Activated naive CD4-positive, alpha-beta T cell treated with anti-CD3 and anti-CD28 coated beads, Interleukin-2, amount 50 U/mL, for 24 hours (primary cell): ENCODE measurements around the gene DSCAM.

Experiments used
- H3K27ac Mint-ChIP-seq: one replicate; pipeline ENCODE4 v1.8.0; 2021; ENCODE audit warnings: mild to moderate bottlenecking, mixed read lengths
- H3K27me3 Mint-ChIP-seq: one replicate; pipeline ENCODE4 v1.8.0; 2021; ENCODE audit warnings: mixed read lengths
- H3K36me3 Mint-ChIP-seq: one replicate; pipeline ENCODE4 v1.8.0; 2021; ENCODE audit warnings: mixed read lengths
- H3K4me1 Mint-ChIP-seq: one replicate; pipeline ENCODE4 v1.8.0; 2021; ENCODE audit warnings: mixed read lengths
- H3K4me3 Mint-ChIP-seq: one replicate; pipeline ENCODE4 v1.8.0; 2021; ENCODE audit warnings: mild to moderate bottlenecking, mixed read lengths
- H3K9me3 Mint-ChIP-seq: one replicate; pipeline ENCODE4 v1.8.0; 2021; ENCODE audit warnings: mixed read lengths

The DSCAM gene

DNA sequence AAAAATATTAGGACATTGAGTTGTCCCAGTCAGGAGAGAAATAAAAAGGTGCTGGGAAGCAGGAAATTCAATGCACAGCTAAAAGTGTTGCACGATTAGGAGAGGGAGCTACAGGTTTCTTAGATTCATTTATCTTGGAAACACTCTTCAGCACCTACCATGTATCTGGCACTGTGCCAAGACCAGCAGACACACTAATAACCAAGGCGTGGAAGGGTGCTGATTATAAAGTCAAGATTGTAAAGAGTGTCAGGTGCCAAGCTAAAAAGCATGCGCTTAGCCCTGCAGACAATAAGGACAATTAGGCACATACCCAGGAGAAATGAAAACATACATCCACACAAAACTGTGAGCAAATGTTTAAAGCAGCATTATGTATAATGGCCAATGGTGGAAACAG lies 129.9 kb downstream of the DSCAM start:
- H3K4me3 Mint-ChIP-seq = no peak overlapping the region
- H3K9me3 Mint-ChIP-seq = peaks cover 27% of the 10 kb centered on the region
- H3K4me1 Mint-ChIP-seq = no peaks in the 10 kb centered on the region
- H3K27ac Mint-ChIP-seq = no peak overlapping the region
- H3K27me3 Mint-ChIP-seq = no peaks in the 10 kb centered on the region
- H3K36me3 Mint-ChIP-seq = no peaks in the 10 kb centered on the region

DNA sequence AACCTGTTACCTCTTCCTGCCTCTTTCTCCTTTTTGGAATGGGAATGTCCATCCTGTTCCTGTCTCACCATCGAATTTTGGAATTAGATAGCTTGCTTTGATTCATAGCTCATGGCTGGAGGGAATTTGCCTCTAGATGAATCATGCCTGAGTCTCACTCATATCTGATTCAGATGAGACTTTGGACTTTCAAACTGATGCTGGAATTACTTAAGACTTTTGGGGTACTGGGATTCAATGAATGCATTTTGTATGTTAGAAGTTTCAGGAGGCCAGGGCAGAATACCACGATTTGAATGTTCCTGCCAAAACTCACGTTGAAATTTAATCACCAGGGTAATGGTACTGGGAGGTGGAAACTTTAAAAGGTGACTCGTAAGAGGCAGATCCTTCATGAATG lies 132.4 kb downstream of the DSCAM start:
- H3K27me3 Mint-ChIP-seq = no peaks in the 10 kb centered on the region
- H3K4me3 Mint-ChIP-seq = no peak overlapping the region
- no peaks in the 10 kb centered on the region for H3K4me1 Mint-ChIP-seq
- no peaks in the 10 kb centered on the region for H3K36me3 Mint-ChIP-seq
- H3K9me3 Mint-ChIP-seq = peaks cover 9% of the 10 kb centered on the region
- H3K27ac Mint-ChIP-seq = no peak overlapping the region

DNA sequence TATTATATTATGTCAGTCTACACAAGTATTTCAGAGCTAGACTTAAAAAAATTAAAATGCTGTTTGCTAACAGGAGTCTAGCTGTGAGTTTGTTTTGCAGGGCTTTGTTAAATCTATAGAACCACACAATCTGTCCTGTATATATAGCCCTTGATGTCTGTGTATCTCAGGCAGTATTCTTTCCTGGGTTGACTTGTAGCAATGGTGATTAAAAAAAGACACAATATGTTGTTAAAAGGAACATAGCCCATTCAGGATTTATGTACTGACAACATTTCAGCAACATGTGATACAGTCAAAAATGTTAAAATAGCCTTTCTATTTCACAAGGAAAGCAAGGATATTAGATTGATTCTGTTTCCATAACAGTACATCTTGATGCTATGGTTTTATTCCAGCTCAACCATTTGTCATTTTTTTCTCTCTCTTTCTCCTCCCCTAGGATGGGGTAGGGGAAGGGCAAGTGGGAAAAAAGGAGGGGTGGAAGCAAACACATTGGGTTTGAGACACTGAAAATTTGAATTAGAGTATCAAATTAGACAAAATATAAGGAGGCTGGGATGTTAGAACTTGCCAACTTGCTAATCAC lies 139.2 kb downstream of the DSCAM start:
- Mint-ChIP-seq H3K4me1 (no peaks in the 10 kb centered on the region), H3K27me3 (peaks cover 2% of the 10 kb centered on the region), H3K4me3 (no peak overlapping the region), H3K36me3 (no peaks in the 10 kb centered on the region), H3K9me3 (no peaks in the 10 kb centered on the region), H3K27ac (no peak overlapping the region)

DNA sequence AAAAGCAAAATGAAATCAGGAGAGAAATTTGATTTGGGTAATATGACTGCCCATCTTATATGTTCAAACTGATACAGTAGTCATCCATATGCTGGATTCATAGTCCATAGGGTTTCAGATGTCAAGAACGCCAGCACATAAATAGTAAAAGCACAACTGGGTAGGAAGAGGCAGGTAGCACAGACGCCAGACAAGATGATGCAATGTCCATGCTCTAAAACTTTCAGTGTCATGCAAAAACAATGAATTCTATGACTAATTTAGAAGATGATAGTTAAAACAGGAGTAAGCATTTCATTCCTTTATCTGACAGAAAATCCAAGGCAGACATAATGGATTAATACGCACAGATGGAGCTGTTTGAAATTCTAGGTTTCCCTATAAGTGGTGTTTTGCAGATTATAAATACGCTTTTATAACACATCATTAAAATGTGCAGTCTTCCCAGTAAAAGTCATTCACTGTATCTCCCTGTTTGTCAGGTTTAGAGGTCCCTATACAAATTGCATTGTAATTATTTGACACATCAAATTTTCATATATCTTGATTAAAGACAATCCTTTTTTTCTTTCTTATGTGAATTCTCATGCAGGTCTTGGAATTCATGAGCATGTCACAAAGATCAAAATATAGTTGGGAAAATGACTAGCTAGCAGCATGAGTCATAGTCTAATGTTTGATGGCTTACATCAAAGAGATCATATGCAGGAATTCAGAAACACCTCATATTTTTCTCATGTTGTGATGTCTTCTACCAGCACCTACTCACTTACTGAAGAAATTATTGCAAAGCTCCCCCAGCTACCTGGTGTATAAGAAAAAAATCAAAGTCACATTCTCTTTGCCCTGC lies 139.9 kb downstream of the DSCAM start:
- Mint-ChIP-seq H3K27me3 (peaks cover 2% of the 10 kb centered on the region), H3K4me3 (no peak overlapping the region), H3K9me3 (no peaks in the 10 kb centered on the region), H3K36me3 (no peaks in the 10 kb centered on the region), H3K27ac (no peak overlapping the region), H3K4me1 (no peaks in the 10 kb centered on the region)

DNA sequence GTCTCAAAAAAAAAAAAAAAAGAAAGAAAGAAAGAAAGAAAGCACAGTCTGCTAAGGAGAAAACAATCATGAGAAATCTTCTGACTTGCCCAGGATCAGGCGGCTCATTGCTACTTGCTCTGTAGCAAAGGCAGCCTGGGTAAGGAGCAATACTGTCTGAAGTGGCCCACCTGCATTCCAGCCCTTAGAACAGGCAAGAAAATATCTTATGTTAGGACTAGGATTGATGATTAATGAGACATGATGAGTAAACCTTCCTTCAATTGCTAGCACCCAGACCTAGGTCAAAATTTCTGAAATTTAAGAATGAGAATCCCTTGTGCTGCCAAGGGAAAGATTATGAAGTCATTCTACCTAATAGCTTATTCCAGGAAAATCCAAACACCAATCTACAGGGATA lies 140.8 kb downstream of the DSCAM start:
- H3K9me3 Mint-ChIP-seq = no peaks in the 10 kb centered on the region

DNA sequence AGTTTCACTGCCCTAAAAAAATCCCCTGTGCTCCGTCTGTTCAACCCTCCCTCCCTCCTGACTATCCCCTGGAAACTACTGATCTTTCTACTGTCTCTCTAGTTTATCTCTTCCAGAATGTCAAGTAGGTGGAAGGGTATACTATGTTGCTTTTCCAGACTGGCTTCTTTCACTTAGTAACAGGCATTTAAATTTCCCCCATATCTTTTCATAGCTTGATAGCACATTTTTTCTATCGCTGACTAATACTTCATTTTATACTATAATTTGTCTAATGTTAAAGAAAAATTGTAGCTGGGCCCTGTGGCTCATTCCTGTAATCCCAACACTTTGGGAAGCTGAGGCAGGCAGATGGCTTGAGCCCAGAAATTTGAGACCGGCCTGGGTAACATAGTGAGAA lies 142.8 kb downstream of the DSCAM start:
- Mint-ChIP-seq H3K4me1 (no peaks in the 10 kb centered on the region), H3K36me3 (no peaks in the 10 kb centered on the region), H3K9me3 (no peaks in the 10 kb centered on the region)

More for the DNA sequence above, 140.8 kb downstream of the DSCAM start:
- Mint-ChIP-seq H3K4me1 (no peaks in the 10 kb centered on the region), H3K27ac (no peak overlapping the region), H3K36me3 (no peaks in the 10 kb centered on the region), H3K4me3 (no peak overlapping the region), H3K27me3 (peaks cover 2% of the 10 kb centered on the region)

DNA sequence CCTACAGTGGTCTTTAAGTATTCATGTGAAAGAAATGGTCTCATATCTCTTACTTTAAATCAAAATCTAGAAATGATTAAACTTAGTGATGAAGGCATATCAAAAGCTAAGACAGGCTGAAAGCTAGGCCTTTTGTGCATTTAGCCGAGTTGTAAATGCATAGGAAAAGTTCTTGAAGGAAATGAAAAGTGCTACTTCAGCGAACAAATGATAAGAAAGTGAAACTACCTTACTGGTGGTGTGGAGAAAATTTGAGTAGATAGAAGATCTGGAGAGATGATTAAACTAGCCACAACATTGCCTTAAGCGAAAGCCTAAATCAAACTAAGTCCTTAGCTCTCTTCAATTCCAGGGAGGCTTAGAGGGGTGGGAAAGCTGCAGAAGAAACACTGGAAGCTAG lies 147.6 kb downstream of the DSCAM start:
- no peaks in the 10 kb centered on the region for H3K9me3 Mint-ChIP-seq

More for the DNA sequence above, 142.8 kb downstream of the DSCAM start:
- Mint-ChIP-seq H3K27me3 (peaks cover 2% of the 10 kb centered on the region), H3K27ac (no peak overlapping the region), H3K4me3 (no peak overlapping the region)

DNA sequence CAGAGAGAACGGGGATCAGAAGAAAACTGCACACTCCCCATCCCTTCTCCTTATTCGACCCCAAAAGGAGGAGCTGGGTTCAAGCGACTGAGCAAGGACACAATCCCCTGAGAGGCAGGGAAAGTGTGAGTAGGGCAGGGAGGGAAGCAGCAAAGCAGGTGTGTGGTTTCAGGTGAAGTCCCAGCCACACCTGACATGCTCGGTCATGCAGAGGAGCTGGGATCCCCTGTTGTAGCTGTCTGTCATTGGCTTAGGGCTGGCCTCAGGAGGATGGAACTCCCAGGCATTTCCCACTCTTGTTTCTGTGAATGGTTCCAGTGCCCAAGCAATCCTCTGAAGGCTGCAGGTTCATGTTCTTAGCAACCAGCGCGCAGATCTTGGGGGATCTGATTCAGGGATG lies 150.7 kb downstream of the DSCAM start:
- H3K4me3 Mint-ChIP-seq = no peak overlapping the region
- H3K27ac Mint-ChIP-seq = no peak overlapping the region
- H3K36me3 Mint-ChIP-seq = no peaks in the 10 kb centered on the region
- no peaks in the 10 kb centered on the region for H3K4me1 Mint-ChIP-seq
- H3K9me3 Mint-ChIP-seq = no peaks in the 10 kb centered on the region
- H3K27me3 Mint-ChIP-seq = peaks cover 4% of the 10 kb centered on the region

More for the DNA sequence above, 147.6 kb downstream of the DSCAM start:
- Mint-ChIP-seq H3K4me1 (no peaks in the 10 kb centered on the region), H3K27ac (no peak overlapping the region), H3K36me3 (no peaks in the 10 kb centered on the region), H3K27me3 (peaks cover 6% of the 10 kb centered on the region), H3K4me3 (no peak overlapping the region)

DNA sequence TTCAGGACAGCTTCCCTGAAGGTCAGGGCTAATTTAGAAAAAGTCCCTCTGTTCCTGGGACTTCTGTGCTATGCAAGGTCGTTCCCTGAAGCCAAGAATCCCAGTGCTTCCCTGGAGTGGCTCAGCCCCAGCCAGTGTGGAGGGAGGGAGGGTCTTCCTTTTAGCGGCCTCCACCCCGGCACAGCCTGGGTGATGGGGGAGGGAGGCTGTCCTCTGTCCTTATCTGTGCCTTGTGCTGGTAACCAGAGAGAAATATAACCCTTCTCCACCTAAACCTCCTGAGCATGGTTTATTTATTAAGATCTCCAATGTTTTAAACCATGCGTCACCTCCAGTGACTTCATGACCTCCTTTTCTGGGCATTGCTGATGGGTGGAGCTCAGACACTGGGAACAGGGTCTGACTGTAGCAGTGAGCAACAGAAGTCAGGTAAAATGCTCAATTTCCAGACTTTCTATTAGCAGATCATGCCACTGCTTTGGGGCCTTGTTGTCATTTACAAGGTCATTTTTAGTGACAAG lies 157.1 kb downstream of the DSCAM start:
- Mint-ChIP-seq H3K36me3 (no peaks in the 10 kb centered on the region), H3K9me3 (no peaks in the 10 kb centered on the region), H3K4me1 (no peaks in the 10 kb centered on the region), H3K27ac (no peak overlapping the region), H3K27me3 (peaks cover 2% of the 10 kb centered on the region), H3K4me3 (no peak overlapping the region)

DNA sequence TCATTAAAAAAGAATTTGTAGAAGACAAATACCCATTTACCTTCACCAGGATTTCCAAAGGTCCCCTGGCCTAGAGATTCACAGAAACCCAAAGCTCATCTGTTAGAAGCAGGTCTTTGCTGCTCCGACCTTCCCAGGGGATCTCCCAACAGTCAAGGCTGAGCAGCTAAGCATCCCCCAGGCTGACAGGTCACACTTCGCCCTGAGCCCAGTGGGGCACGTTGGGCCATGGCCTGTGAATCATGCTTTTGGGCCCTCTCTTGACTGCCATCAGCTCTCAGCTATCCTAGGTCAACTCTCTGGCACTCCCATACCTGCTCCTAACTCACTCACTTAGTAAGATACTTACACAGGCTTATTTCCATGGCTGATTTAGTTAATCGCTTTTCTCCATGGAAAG lies 157.7 kb downstream of the DSCAM start:
- no peak overlapping the region for H3K27ac Mint-ChIP-seq
- no peaks in the 10 kb centered on the region for H3K4me1 Mint-ChIP-seq
- H3K27me3 Mint-ChIP-seq = peaks cover 2% of the 10 kb centered on the region
- no peaks in the 10 kb centered on the region for H3K36me3 Mint-ChIP-seq
- H3K9me3 Mint-ChIP-seq = no peaks in the 10 kb centered on the region
- H3K4me3 Mint-ChIP-seq = no peak overlapping the region

DNA sequence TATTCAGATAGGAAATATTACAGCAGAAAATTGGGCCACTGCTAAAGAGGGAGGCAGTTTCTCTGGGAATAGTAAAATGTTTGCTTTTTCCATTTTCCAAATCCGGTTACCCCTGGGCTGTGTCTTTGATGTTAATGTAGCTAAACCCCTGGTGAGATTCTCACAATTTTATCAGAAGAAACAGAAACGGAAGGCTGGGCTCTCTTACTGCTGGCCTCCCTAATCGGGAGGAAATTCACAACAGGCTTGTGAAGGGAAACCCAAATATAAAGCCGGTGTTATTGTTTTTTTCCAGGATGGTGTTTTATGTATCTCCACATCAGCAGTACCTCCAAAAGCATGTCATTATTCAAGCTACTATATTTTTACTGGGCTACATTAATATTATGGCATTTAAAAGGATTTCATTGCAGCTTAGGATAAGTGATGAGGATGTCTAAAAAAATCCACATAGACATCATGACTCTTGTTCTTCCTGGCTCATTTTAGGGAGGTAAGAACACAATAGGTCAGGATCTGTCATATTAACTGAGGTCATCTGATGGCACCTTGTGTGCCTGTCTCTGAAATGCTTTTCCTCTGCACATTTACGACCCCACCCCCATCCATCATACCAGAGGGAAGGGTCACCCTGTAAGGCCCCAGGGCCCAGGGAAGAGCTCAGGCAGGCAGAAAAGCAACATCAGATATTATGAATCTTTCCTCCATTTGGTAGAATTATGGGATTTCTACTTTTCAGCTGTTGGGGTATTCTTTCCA lies 158.7 kb downstream of the DSCAM start:
- H3K4me1 Mint-ChIP-seq = no peaks in the 10 kb centered on the region
- no peaks in the 10 kb centered on the region for H3K9me3 Mint-ChIP-seq
- no peak overlapping the region for H3K4me3 Mint-ChIP-seq
- no peak overlapping the region for H3K27ac Mint-ChIP-seq
- H3K36me3 Mint-ChIP-seq = no peaks in the 10 kb centered on the region
- H3K27me3 Mint-ChIP-seq = peaks cover 2% of the 10 kb centered on the region

DNA sequence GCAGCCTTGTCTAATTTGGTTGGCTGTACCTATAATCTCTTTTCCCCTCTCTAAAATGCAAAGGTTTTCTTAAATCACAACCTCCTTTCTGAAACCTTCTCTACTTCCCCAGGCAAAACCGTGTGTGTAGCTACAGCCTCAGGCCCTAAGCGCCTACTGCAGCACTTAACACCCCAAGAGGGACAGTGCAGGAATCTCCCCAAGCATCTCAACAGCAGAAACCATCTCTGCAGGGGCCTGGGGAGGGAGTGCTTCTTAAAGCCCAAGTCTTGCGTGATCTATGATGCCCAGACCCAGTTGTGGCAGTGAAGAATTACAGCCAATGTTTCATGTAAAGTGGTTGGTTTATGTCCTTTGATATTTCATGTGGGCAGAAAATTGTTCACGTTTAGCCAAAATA lies 159.3 kb downstream of the DSCAM start:
- H3K27ac Mint-ChIP-seq = no peak overlapping the region

DNA sequence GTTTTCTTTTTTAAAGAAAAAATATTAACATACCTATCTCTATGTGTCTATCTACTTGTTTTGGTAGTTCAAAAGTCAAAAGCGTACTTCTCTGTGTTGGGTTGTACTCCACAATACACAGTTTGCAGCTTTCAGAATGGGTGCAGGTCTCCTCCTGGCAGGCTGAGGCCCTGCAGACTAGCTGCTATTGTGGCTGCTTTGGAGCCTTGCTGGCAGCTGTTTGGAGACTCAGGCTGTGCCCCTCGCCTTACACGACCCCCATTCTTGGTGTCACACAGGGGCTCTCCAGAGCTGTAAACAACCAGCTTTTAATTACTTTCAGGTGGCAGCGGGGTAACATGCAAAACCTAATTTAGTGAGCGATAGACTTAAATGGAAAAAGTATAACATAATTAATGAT lies 160.4 kb downstream of the DSCAM start:
- no peaks in the 10 kb centered on the region for H3K36me3 Mint-ChIP-seq
- no peaks in the 10 kb centered on the region for H3K4me1 Mint-ChIP-seq
- H3K27me3 Mint-ChIP-seq = peaks cover 2% of the 10 kb centered on the region
- no peak overlapping the region for H3K27ac Mint-ChIP-seq
- peaks cover 5% of the 10 kb centered on the region for H3K9me3 Mint-ChIP-seq
- no peak overlapping the region for H3K4me3 Mint-ChIP-seq

More for the DNA sequence above, 159.3 kb downstream of the DSCAM start:
- Mint-ChIP-seq H3K4me1 (no peaks in the 10 kb centered on the region), H3K36me3 (no peaks in the 10 kb centered on the region), H3K27me3 (peaks cover 2% of the 10 kb centered on the region), H3K9me3 (peaks cover 5% of the 10 kb centered on the region), H3K4me3 (no peak overlapping the region)

DNA sequence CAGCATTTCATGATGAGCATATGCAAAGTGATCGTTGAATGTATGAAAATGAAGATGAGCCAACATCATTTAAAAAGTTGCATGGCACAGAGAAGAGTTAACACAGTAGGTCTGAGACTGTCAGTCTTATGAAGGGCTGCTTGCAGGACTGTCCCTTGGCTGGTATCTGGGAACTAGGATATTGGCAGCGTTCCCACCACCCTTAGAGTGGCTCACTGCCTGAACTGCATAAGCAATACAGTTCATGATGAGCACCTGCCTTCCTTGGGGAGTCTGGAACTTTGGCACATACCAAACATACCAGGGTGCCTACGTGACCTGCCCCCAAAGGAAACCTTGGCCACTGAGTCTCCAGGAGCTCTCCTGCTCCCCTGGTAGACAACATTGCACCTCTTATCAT lies 161.8 kb downstream of the DSCAM start:
- Mint-ChIP-seq H3K4me3 (no peak overlapping the region), H3K27me3 (peaks cover 2% of the 10 kb centered on the region), H3K9me3 (peaks cover 5% of the 10 kb centered on the region), H3K4me1 (no peaks in the 10 kb centered on the region), H3K27ac (no peak overlapping the region), H3K36me3 (no peaks in the 10 kb centered on the region)

DNA sequence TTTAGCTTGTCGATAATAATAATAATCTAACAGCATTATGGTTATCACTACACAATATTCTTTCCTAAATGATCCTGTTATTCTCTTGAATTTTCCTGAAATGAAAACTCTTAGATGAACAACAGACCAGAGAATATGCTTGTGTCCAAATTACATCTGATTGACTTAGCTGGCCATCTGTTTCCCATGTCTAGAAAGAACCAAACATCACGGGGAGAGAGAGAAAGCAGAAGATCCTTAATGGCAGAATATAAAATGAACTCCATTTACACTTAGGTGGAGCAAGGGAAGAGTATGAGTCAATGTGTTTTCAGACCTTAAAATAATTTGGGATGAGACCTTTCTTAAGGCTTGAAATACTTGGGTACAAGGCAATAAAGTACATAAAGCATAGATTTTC lies 162.2 kb downstream of the DSCAM start:
- Mint-ChIP-seq H3K4me1 (no peaks in the 10 kb centered on the region), H3K9me3 (peaks cover 5% of the 10 kb centered on the region), H3K27me3 (no peaks in the 10 kb centered on the region), H3K36me3 (no peaks in the 10 kb centered on the region), H3K27ac (no peak overlapping the region), H3K4me3 (no peak overlapping the region)

DNA sequence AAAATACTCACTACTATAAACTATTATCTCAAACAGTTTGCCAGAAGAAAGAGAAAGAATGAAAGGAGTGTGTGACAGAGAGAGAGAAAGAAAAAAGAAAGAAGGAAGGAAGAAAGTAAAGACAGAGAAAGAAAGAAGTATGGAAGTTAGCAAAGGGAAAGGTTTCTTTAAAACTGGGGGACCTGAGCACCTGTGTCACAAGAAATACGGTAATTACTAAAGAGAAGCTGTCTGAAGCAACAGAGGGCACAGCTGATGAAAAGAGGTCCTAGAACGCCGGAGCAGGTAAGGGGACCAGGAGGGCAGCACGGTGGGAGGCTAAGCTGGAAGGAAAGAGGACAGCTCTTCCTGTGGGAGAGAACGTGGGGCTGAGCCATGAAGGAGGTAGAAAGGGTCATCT lies 163.6 kb downstream of the DSCAM start:
- no peaks in the 10 kb centered on the region for H3K27me3 Mint-ChIP-seq
- H3K9me3 Mint-ChIP-seq = peaks cover 5% of the 10 kb centered on the region
- H3K27ac Mint-ChIP-seq = no peak overlapping the region
- H3K36me3 Mint-ChIP-seq = no peaks in the 10 kb centered on the region
- no peak overlapping the region for H3K4me3 Mint-ChIP-seq
- H3K4me1 Mint-ChIP-seq = no peaks in the 10 kb centered on the region
